ENCODE data around the gene ZCCHC2.

The ZCCHC2 gene

DNA sequence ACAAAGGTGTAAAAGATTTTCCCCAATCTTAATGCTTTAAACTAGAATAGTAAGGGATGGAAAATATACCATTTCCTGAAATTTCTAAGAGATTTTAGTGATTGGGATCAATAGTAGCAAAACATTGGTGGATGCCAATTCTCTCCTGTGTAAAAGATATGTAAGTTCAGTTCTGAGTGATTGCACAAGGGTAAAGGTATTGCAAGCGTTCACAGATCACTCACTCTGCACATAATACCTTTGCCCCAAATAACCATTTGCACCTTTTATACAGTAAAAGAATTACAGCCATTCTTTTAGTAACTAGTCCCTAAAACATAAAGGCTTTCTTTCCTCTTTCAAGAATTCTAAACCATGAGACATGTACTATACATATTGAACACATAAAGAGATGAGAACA lies 13.0 kb upstream of the ZCCHC2 start:
- DNase-seq (ENCODE audit: extremely low read depth in 1 of 2, low read depth in 1 of 2): no peak

DNA sequence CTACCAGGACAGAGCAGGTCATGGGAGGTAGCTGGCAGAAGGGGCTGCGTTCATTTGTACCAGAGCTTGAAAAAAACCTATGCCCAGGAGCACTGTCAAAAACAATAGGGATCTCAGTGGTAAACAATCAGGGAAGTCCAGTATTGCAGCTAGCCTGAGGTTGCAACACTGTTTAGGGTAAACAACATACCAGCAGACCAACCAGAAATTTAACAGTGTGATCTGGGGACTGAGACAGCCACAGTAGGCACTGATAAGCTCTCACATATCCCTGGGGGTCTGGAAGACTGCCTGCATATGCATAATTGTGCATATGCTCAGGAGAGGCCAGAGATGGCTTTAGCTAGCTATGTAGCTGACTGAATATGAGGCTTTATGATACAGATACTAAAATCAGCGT lies 12.0 kb upstream of the ZCCHC2 start:
- no peak for DNase-seq (ENCODE audit: extremely low read depth in 1 of 2, low read depth in 1 of 2)

DNA sequence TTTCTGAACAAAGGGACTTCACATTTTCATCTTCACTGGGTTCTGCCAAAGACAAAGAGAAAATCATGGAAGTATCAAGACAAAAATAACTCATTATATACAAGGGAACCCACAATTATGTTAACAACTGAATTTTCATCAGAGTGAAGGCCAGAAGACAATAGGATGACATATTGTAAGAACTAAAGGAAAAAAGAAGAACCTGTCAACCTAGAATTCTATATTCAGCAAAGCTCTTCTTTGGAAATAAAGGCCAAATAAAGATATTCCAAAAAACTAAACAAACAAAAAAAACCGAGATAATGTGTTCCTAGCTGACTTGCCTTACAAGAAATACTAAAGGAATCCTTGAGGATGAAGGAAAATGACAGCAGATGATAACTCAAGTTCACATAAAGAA lies 10.3 kb upstream of the ZCCHC2 start:
- no peak for DNase-seq (ENCODE audit: extremely low read depth in 1 of 2, low read depth in 1 of 2)

DNA sequence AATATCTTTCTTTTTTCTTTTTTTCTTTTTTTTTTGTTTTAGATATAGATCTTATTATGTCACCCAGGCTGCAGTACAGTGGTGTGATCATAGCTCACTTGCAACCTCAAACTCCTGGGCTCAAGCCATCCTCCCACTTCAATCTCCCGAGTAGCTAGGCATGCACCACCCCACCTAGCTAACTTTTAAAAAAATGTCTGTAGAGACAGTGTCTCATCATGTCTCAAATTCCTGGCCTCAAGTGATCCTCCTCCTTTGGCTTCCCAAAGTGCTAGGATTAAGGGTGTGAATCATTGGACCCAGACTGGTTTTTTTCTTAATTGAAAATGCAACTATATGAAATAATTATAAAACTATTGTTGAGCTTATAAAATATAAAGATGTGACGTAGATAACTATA lies 9.8 kb upstream of the ZCCHC2 start:
- no peak for DNase-seq (ENCODE audit: extremely low read depth in 1 of 2, low read depth in 1 of 2)

DNA sequence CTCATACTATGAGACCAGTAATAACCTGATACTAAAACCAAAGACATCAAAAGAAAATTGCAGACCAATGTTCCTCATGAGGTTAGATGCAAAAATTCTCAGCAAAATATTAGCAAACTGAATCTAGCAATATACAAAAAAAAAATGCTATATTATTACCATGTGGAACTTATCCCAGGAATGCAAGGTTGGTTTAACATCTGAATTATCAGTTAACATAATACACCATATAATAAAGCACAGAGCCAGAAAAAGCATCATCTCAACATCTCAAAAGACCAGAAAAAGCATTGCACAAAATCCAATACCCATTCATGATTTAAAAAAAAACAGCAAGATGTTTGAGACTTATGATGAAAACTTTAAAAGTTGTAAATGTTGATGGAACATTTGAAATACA lies 8.3 kb upstream of the ZCCHC2 start:
- DNase-seq (ENCODE audit: extremely low read depth in 1 of 2, low read depth in 1 of 2): no peak

DNA sequence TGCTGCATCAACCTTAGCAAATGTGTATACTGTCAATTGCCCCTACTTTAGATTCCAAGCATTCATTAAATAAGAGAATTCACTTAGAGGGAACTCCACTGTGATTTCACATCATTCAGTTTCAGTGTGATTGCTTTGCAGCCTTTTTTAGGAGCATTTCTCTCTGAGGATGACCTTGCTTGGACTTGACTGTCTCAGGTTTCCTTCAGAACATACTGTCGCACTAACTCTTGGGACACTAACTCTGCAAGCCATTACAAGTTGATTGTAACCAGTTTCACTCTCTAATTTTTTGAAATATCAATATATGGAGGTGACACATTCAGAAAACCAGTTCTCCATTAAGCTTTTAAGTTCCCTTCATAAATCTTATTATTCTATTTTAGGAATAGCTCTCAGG lies 6.6 kb upstream of the ZCCHC2 start:
- DNase-seq (ENCODE audit: extremely low read depth in 1 of 2, low read depth in 1 of 2): no peak

DNA sequence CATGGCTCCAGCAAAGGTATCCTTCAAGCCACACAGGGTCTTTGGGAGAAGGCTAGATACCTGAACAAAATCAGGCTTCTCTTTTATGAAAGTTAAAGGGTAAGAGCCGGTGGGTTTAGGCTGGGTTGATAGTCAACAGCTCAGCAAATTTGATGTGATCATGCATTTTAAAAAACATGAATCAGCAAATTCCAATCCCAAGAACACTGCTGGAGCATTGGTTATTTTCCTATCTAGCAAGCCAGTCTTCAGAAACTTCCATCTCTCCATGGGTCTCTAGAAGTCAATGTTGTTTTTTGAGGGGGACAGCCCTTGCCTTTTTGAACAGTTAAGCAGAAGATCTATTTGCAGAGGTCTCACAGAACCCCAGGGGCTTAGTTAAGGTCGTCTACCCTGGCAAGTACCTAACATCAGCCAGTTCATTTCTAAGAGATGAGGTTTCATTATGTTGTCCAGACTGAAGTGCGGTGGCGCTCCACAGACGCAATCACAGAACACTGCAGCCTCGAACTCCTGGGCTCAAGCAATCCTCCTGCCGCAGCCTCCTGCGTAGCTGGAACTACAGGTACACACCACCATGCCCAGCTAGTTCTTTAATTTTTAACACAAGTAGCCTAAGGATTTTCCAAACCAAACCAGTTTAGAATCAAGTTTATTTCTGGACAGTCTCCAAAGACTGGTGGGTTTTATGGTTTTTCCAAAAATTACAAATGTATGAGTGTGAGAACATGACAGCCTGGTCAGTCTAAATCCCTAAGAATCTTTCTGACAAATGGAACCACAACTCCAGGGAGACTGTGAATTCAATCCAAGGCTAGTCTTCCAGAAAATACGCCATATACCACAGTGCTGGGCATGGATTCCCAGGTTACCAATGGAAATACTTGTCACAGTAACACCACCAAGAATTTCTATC lies 4.1 kb upstream of the ZCCHC2 start:
- DNase-seq (ENCODE audit: extremely low read depth in 1 of 2, low read depth in 1 of 2): no peak

DNA sequence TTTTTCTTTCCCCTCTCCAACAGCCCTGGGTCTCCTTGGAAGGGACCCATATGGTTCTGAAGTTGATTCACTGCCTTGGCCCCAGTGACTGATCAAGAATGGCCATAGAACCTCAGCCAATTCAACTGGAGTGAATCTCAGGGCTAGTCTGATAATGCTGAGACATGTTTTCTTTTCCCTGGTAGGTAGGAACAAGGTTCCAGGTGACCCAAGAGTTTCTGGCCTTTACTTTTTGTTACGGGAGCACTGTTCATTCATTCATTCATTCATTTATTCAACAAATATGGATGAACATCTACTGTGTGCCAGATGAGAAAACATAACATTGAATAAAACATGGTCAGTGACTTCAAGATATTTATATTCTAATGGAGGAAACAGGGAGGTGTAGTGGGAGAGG lies 3.1 kb upstream of the ZCCHC2 start:
- DNase-seq (ENCODE audit: extremely low read depth in 1 of 2, low read depth in 1 of 2): no peak

DNA sequence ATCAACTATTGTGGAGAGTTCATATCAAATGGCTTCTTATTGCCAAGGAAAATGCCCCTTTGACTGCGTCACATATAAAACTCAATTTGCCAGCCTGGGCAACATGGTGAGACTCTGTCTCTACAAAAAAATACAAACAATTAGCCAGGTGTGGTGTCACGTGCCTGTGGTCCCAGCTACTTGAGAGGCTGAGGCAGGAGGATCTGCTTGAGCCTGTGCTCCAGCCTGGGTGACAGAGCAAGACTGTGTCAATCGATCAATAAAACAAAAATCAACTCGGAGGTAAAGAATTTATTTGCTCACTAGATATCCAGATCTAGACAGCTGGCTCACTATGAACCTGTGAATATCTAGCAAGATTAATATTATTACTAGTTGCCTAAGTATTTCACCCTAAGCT lies 1.7 kb upstream of the ZCCHC2 start:
- no peak for DNase-seq (ENCODE audit: extremely low read depth in 1 of 2, low read depth in 1 of 2)

DNA sequence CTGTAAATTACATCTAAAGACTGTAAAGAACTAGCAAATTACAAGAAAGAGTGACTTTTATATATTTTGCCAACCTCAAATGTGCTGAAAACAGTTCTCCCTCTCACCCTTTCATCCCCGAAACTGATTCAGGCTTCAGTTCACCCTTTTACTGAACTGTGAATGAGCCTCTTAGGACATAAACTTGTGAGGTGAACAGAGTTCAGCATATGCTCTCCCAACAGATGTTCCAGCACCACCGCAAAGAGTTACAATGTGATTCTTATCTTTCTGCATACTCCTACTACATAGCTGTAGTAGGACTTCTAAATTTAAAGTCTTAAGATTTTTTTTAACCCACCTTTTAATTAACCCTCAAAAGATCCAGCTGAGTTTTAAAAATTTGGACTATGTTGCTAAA lies 1.2 kb upstream of the ZCCHC2 start:
- DNase-seq (ENCODE audit: extremely low read depth in 1 of 2, low read depth in 1 of 2): no peak

DNA sequence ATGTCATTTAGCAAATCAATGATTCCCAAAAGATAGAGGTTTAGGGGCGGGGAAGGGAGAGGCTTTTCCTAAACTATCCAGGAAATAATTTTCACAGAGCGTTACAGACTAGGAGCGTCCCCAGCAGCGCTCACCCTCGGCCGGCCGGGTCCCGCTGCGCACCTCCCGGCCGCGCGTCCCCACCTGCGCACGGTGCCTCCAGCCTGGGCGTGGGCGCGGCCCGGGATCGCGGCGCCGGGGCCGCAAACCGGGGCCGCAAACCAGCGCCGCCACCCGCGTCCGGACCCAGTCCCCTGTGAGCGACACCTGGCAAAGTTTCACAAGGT lies 684 bp upstream of the ZCCHC2 start:
- no peak for DNase-seq (ENCODE audit: extremely low read depth in 1 of 2, low read depth in 1 of 2)

DNA sequence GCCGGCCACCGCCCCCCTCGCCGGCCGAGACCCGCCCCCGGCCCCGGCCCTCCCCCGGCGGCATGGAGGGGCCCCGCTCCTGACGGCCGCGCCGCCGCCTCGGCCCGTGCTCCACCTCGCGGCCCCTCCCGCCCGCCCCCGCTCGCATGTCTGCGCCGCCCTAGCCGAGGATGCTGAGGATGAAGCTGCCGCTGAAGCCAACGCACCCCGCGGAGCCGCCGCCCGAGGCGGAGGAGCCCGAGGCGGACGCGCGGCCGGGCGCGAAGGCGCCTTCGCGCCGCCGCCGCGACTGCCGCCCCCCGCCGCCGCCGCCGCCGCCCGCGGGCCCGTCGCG lies 397 bp downstream of the ZCCHC2 start:
- DNase-seq (ENCODE audit: extremely low read depth in 1 of 2, low read depth in 1 of 2): no peak

DNA sequence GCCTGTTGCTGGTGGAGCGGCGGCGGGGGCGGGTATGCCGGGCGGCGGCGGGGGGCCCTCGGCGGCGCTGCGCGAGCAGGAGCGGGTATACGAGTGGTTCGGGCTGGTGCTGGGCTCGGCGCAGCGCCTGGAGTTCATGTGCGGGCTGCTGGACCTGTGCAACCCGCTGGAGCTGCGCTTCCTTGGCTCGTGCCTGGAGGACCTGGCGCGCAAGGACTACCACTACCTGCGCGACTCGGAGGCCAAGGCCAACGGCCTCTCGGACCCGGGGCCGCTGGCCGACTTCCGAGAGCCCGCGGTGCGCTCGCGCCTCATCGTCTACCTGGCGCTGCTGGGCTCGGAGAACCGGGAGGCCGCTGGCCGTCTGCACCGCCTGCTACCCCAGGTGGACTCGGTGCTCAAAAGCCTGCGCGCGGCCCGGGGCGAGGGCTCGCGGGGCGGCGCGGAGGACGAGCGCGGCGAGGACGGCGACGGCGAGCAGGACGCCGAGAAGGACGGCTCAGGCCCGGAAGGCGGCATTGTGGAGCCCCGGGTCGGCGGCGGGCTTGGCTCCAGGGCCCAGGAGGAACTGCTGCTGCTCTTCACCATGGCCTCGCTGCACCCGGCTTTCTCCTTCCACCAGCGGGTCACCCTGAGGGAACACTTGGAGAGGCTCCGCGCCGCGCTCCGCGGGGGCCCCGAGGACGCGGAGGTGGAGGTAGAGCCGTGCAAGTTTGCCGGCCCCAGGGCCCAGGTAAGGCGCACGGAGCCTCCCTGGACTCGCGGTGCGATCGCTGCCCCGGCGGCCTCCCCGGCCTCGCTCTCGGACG lies 1.0 kb downstream of the ZCCHC2 start:
- peak; percentile 15 to 24 for DNase-seq (ENCODE audit: extremely low read depth in 1 of 2, low read depth in 1 of 2)

DNA sequence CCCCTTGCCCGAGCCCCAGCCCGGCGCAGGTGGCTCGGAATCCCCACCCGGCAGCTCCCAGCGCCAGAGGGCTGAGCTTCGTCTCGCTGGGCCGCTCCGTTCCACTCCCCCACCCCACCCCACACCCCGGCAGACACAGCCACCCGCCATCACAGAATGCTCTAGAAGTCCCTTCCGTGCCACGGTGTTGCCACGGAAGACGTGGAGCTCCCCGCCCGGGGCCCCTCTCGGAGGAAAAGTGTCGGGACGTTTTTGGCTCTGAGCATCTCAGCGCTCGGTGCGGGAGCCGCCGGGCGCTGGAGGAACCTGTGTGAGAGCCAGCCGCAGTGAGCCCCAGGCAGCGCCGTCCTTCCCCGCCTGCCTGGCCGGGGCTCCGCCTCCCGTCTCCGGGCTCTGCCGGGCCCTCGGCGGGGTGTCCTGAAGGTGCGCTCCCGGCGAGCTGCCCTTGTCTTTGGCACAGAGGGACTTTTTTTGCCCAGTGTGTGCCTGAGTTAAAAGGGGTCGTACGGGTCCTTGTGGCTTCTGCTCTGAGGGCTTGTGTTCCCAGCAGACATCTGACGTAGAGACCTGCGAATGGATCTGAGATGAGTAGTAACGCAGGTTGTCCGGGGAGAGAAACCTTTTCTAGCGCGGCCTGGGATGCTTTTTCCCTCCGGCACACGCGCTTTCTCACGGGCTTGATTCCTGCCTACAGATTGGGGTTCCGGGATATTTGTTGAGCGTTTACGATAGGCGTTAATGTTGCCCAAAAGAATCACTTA lies 1.8 kb downstream of the ZCCHC2 start:
- peak; percentile 25 to 39 for DNase-seq (ENCODE audit: extremely low read depth in 1 of 2, low read depth in 1 of 2)

DNA sequence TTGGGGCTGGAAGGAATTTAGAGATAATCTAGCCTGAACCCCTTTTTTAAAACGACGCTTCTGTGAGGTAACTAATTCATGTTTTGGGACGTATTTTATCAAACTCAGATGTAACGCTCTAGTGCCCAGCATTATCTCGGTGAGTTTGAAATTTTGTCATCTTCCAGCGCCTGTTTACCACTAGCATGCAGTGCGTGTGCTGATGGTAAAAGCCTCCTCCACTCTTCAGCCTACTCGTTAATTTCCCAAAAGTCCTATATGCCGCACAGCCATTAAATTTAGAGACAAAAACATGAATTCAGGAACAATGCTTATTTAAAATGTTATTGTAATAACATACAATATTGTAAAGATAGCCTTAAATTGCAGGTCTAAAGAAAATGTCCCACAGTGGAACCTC lies 2.8 kb downstream of the ZCCHC2 start:
- DNase-seq (ENCODE audit: extremely low read depth in 1 of 2, low read depth in 1 of 2): no peak

DNA sequence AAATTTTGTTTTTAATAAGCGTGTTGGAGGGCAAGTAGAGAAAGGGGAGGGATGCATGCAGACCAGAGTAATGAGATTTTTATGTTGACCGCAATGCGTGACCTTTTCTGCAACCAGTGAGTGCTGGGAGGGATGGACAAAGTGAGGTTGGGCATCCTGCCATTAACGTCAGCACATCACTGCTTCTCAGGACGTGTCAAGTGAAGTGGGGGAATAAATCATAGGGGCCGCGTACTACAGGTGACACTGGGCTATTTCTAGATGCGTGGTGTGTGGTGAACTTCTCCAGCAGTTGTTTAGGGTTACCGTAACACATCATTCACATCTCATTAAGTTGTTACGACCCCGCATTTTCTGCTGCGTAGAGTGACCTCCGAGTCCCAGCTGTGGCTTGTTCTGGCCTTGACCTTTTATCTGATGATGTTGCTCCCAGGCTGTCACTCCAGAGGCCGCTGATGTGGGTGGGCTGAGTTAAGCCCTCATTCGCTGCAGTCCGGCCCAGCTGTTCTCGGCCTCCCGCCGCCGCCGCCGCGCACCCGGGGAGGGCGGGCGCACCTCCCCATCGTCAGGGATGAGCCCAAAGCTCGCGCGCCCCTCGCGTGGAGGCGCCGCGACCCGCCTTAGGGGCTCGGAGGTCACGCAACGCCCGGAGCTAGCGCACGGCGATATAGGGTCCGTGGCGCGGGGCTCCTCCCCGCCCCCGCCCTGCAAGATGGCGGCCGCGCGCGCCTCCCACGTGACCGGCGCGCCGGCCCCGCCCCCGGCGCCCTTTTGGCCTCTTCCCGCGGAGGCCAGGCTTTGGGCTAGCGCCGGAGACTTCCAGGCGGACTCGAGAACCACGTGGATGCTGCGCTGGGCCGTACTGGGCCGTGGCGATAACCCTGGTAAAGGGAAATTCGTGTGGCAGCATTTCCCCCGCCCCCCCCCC lies 3.5 kb downstream of the ZCCHC2 start:
- DNase-seq (ENCODE audit: extremely low read depth in 1 of 2, low read depth in 1 of 2): peak; percentile 62 to 63

DNA sequence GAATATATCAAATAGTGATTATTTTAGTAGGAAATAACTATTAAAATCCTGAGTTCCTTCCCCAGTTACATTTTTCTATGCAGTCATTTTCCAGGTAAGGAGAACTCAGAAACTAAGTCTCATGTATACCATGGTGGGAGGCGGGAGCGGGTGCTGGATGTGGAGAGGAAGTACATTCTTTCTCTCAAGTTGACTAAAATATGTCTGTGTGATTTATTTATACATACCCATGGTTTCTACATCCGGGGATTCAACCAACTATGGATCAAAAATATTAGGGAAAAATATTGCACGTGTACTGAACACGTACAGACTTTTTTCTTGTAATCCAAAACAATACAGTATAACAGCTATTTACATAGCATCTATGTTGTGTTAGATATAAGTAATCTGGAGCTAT lies 6.8 kb downstream of the ZCCHC2 start:
- no peak for DNase-seq (ENCODE audit: extremely low read depth in 1 of 2, low read depth in 1 of 2)

DNA sequence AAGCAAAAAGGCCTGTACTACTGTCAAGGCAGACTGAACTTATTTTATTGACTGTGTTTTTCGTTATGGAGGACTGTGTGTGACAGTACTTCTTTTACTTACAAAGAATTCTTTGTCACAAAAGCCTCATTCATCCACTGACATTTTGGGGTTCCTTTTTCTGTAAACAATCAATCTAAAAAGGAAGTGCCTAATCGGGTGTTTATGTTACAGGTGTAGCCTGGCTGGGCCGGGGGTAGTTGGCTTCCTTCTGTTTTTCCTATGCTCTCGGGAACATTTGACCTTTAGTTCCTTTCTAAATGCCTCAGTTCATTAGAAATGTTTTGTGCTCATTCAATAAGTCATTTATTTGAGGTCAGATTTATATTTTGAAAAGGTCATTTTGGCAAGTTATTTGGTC lies 8.3 kb downstream of the ZCCHC2 start:
- no peak for DNase-seq (ENCODE audit: extremely low read depth in 1 of 2, low read depth in 1 of 2)

DNA sequence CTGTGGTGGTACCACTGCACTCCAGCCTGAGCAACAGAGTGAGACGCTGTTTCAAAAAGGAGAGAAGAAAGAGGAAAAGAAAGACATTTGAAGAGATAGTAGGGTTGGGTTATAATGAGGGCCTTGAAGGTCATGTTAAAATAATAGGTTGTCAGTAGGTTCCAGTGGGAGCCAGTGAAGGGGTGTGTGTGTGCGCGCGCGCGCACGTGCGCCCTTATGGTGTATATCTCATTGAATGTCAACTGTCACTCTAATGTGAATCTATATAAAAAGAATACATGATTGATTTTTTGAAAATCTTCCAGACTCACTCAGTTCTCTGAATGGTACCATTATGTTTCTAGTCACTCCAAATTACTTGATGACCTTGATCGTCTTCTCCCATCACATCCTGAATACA lies 9.1 kb downstream of the ZCCHC2 start:
- DNase-seq (ENCODE audit: extremely low read depth in 1 of 2, low read depth in 1 of 2): no peak

DNA sequence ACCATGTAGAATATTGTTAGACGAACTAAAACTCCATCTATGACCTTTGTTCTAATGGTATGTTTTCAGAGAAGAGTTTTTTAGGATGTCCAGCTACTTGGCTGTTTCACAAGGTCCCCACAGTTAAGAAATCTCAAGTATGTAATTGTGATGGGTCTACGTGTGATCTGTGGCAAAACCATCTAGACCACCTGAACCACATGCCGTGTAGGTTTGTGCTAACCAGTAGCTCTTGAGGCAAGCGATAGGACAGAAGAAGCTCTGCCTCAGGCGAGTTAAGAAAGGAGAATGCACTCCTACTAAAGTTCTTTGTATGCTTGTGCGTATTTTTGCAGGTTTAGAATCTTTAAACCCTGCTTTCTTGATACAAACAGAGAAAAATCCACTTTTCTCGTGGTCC lies 13.2 kb downstream of the ZCCHC2 start:
- no peak for DNase-seq (ENCODE audit: extremely low read depth in 1 of 2, low read depth in 1 of 2)
